ENCODE data around the gene PRDM7.
"Not testable (repeated sequence)": the region's sequence is repeated elsewhere in the genome, so short reads cannot be mapped to it uniquely, and the experiment has no call there.

The PRDM7 gene

GRCh38 chr16:90012991-90013745 lies 64.0 kb downstream of the PRDM7 start:
- no peak for TF ChIP-seq CTCF (IDR thresholded peaks at IDR 0.05; ENCODE audit: low read depth, low read length)
- DNase-seq (ENCODE audit: low read depth in 2 of 2): no peak
- no peak overlapping the region for H3K4me3 ChIP-seq (replicated peaks in 1 of 2; ENCODE audit: low read depth in 2 of 2, low read length in 2 of 2)

- DNase-seq (ENCODE audit: low read depth in 2 of 2): no peak
- TF ChIP-seq CTCF (IDR thresholded peaks at IDR 0.05; ENCODE audit: low read depth, low read length): no peak
- H3K4me3 ChIP-seq (replicated peaks in 1 of 2; ENCODE audit: low read depth in 2 of 2, low read length in 2 of 2): no peak overlapping the region
These were observed 65.1 kb downstream of the PRDM7 start for GRCh38 chr16:90011908-90012501.

- H3K4me3 ChIP-seq (replicated peaks in 1 of 2; ENCODE audit: low read depth in 2 of 2, low read length in 2 of 2): no peak overlapping the region
- no peak for DNase-seq (ENCODE audit: low read depth in 2 of 2)
- no peak for TF ChIP-seq CTCF (IDR thresholded peaks at IDR 0.05; ENCODE audit: low read depth, low read length)
These were observed 65.7 kb downstream of the PRDM7 start for GRCh38 chr16:90011508-90011819.

- no peak overlapping the region for H3K4me3 ChIP-seq (replicated peaks in 1 of 2; ENCODE audit: low read depth in 2 of 2, low read length in 2 of 2)
- DNase-seq (ENCODE audit: low read depth in 2 of 2): no peak
- no peak for TF ChIP-seq CTCF (IDR thresholded peaks at IDR 0.05; ENCODE audit: low read depth, low read length)
These were observed 66.2 kb downstream of the PRDM7 start for GRCh38 chr16:90010676-90011507.

GRCh38 chr16:90009172-90009899 lies 67.8 kb downstream of the PRDM7 start:
- TF ChIP-seq CTCF (IDR thresholded peaks at IDR 0.05; ENCODE audit: low read depth, low read length): no peak
- H3K4me3 ChIP-seq (replicated peaks in 1 of 2; ENCODE audit: low read depth in 2 of 2, low read length in 2 of 2): no peak overlapping the region
- DNase-seq (ENCODE audit: low read depth in 2 of 2): no peak

- TF ChIP-seq CTCF (IDR thresholded peaks at IDR 0.05; ENCODE audit: low read depth, low read length): no peak
- no peak for DNase-seq (ENCODE audit: low read depth in 2 of 2)
- no peak overlapping the region for H3K4me3 ChIP-seq (replicated peaks in 1 of 2; ENCODE audit: low read depth in 2 of 2, low read length in 2 of 2)
These were observed 68.4 kb downstream of the PRDM7 start for GRCh38 chr16:90008708-90009145.

GRCh38 chr16:90007635-90008234 lies 69.4 kb downstream of the PRDM7 start:
- DNase-seq (ENCODE audit: low read depth in 2 of 2); H3K4me3 ChIP-seq (replicated peaks in 1 of 2; ENCODE audit: low read depth in 2 of 2, low read length in 2 of 2): not testable (repeated sequence)
